Neural cell (in vitro differentiated cells): ENCODE results near the gene ZNF407. TPM values are rescaled to one million over a fixed set of nuclear protein-coding genes. Genes with fewer than 3 reads are reported as not detected.

Source experiments
- H2AFZ ChIP-seq: fragments of 200-600, 300-800 bp; sonication (generic), shearing (Covaris generic); 2 replicates; pipeline ENCODE4 v1.6.0; 2014; ENCODE audit warnings: low read depth, mild to moderate bottlenecking, antibody characterized with exemption, low read length, moderate library complexity
- H3F3A ChIP-seq: fragments of 200-600 bp; shearing (Covaris generic); 2 replicates; pipeline ENCODE4 v1.6.1; 2016; ENCODE audit warnings: mild to moderate bottlenecking, moderate library complexity, mixed read lengths, antibody characterized with exemption, low read length; ENCODE audit not compliant: insufficient read depth, poor library complexity, severe bottlenecking
- H3K27ac ChIP-seq: fragments of 200-600, 300-800 bp; sonication (generic), shearing (Covaris generic); 2 replicates; pipeline ENCODE4 v1.5.1; 2014; ENCODE audit warnings: mild to moderate bottlenecking, low read length, moderate library complexity
- H3K27me3 ChIP-seq: fragments of 300-800, 200-600 bp; sonication (generic), shearing (Covaris generic); 2 replicates; pipeline ENCODE4 v1.6.0; 2014; ENCODE audit warnings: mild to moderate bottlenecking, low read depth, low read length, moderate library complexity; ENCODE audit not compliant: insufficient read depth
- H3K36me3 ChIP-seq: fragments of 300-800, 200-600 bp; sonication (generic), shearing (Covaris generic); 2 replicates; pipeline ENCODE4 v1.5.1; 2014; ENCODE audit warnings: mild to moderate bottlenecking, antibody characterized with exemption, low read length, moderate library complexity; ENCODE audit not compliant: insufficient read depth
- H3K4me2 ChIP-seq: fragments of 300-800, 200-600 bp; sonication (generic), shearing (Covaris generic); 2 replicates; pipeline ENCODE4 v1.6.0; 2014; ENCODE audit warnings: mild to moderate bottlenecking, low read length
- H3K4me3 ChIP-seq: fragments of 300-800, 200-600 bp; sonication (generic), shearing (Covaris generic); 2 replicates; pipeline ENCODE4 v1.5.1; 2014; ENCODE audit warnings: mild to moderate bottlenecking, low read length, moderate library complexity
- H3K79me2 ChIP-seq: fragments of 200-600 bp; shearing (Covaris generic); replicated peaks from 2 replicates; pipeline ENCODE4 v1.6.0; 2014; ENCODE audit warnings: mild to moderate bottlenecking, low read length, moderate library complexity; ENCODE audit not compliant: insufficient read depth
- H3K9ac ChIP-seq: fragments of 300-800, 200-600 bp; sonication (generic), shearing (Covaris generic); 2 replicates; pipeline ENCODE4 v1.6.1; 2016; ENCODE audit warnings: mild to moderate bottlenecking, low read length, mixed read lengths
- H3K9me2 ChIP-seq: fragments of 200-600 bp; shearing (Covaris generic); 2 replicates; pipeline ENCODE4 v1.6.1; 2016; ENCODE audit warnings: mild to moderate bottlenecking, low read length, mixed read lengths; ENCODE audit not compliant: insufficient read depth
- H3K9me3 ChIP-seq: fragments of 200-600, 300-800 bp; sonication (generic), shearing (Covaris generic); 2 replicates; pipeline ENCODE4 v1.6.1; 2016; ENCODE audit warnings: mild to moderate bottlenecking, mixed run types, low read length, moderate library complexity, mixed read lengths
- H4K20me1 ChIP-seq: fragments of 200-600 bp; shearing (Covaris generic); 2 replicates; pipeline ENCODE4 v1.6.1; 2016; ENCODE audit warnings: mild to moderate bottlenecking, mixed run types; ENCODE audit not compliant: insufficient read depth
- EP300 ChIP-seq: fragments of 450-650 bp; conservative IDR thresholded peaks from 2 replicates; pipeline ENCODE4 v1.6.1; 2014; ENCODE audit warnings: antibody characterized with exemption, mild to moderate bottlenecking, moderate library complexity; ENCODE audit not compliant: poor library complexity, severe bottlenecking
- EZH2 ChIP-seq: fragments of 200-600, 300-800 bp; shearing (Covaris generic), sonication (generic); IDR thresholded peaks from 2 replicates; pipeline ENCODE4 v1.6.1; 2014; ENCODE audit warnings: antibody characterized with exemption, low read length, borderline replicate concordance, mild to moderate bottlenecking; ENCODE audit not compliant: insufficient read depth, poor library complexity, severe bottlenecking
- MXI1 ChIP-seq: fragments of 450-650 bp; conservative IDR thresholded peaks from 2 replicates; pipeline ENCODE4 v1.6.1; 2014; ENCODE audit warnings: antibody characterized with exemption, mild to moderate bottlenecking; ENCODE audit not compliant: poor library complexity, severe bottlenecking
- POLR2AphosphoS5 ChIP-seq: IDR thresholded peaks from 2 replicates; pipeline ENCODE4 v1.6.1; 2012
- RAD21 ChIP-seq: fragments of 450-650 bp; conservative IDR thresholded peaks from 2 replicates; pipeline ENCODE4 v1.6.1; 2014; ENCODE audit warnings: antibody characterized with exemption, mild to moderate bottlenecking, moderate library complexity
- SMC3 ChIP-seq: fragments of 450-650 bp; conservative IDR thresholded peaks from 2 replicates; pipeline ENCODE4 v1.6.1; 2014; ENCODE audit warnings: antibody characterized with exemption, mild to moderate bottlenecking, moderate library complexity; ENCODE audit not compliant: poor library complexity
- TAF1 ChIP-seq: IDR thresholded peaks from 2 replicates; pipeline ENCODE4 v1.6.1; 2012; ENCODE audit warnings: low read depth
- polyA plus RNA-seq: library from polyadenylated mRNA; depleted of rRNA; stranded (reverse); fragments of >200 nt; gene quantifications from 2 replicates; pipeline ENCODE4 v1.2.3, GENCODE V29; 2014
- TF ChIP-seq, protein P1 (sequence below): IDR thresholded peaks from 2 replicates; pipeline ENCODE4 v1.6.1; 2012; ENCODE audit warnings: borderline replicate concordance
- TF ChIP-seq, protein P2 (sequence below): fragments of 450-650 bp; IDR thresholded peaks from 2 replicates; pipeline ENCODE4 v1.5.1; 2014; ENCODE audit warnings: antibody characterized with exemption, mild to moderate bottlenecking, moderate library complexity; ENCODE audit not compliant: poor library complexity, severe bottlenecking

ZNF407 gene
- polyA plus RNA-seq, 1 donor from 2014 or later, result 2.9 TPM

DNA sequence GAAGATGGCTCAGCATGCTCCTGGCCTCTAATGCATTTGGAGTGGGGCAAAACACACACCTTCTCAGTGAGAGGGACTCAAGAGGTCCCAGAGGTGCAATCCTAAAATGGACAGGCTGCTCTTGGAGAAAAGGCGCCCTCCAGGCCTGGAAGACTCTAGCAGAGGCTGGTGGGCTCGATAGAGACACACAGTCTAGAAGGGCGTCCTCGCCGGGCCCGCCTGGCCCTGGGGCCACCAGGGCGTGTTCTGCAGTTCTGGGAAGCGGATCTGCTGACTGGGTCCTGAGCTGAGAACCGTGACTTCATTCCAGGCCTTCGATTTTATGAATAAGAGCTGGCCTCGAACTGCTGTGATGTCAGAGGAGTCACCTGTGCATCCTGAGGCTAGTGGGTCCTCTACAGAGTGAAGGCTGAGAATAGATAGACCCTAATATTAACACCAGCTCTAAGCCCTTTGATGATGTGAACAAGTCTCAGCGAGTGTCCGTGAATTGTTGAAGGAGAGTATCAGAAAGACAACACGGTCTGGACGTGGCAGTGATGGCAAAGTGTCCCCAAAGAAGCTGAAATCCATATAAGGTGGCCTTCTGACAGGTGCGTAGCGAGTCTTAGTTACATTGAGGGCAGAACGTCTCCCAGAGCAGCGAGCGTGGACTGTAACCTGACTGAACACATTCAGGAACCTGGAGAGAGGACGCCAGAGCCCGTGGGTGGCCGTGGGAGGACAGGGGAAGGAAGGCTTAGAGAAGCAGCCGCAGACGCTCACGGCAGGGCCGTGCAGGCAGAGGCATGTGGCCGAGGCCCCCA lies 474.4 kb downstream of the ZNF407 start:
- no peak overlapping the region for H3K4me2 ChIP-seq
- no peak overlapping the region for H3K9ac ChIP-seq
- H3K9me2 ChIP-seq, result no peaks in the 10 kb centered on the region
- H3K27me3 ChIP-seq, result no peaks in the 10 kb centered on the region
- no peak overlapping the region for H3K4me3 ChIP-seq
- no peaks in the 10 kb centered on the region for H3K36me3 ChIP-seq
- H3F3A ChIP-seq, result no peaks in the 10 kb centered on the region
- H3K27ac ChIP-seq, result no peak overlapping the region
- H4K20me1 ChIP-seq, result no peaks in the 10 kb centered on the region
- H3K79me2 ChIP-seq, result no peaks in the 10 kb centered on the region
- no peaks in the 10 kb centered on the region for H3K9me3 ChIP-seq
- TF ChIP-seq EZH2 (no peak), POLR2AphosphoS5 (no peak), MXI1 (no peak), RAD21 (no peak), SMC3 (no peak), EP300 (no peak), TAF1 (no peak)
- TF ChIP-seq, protein P1, sequence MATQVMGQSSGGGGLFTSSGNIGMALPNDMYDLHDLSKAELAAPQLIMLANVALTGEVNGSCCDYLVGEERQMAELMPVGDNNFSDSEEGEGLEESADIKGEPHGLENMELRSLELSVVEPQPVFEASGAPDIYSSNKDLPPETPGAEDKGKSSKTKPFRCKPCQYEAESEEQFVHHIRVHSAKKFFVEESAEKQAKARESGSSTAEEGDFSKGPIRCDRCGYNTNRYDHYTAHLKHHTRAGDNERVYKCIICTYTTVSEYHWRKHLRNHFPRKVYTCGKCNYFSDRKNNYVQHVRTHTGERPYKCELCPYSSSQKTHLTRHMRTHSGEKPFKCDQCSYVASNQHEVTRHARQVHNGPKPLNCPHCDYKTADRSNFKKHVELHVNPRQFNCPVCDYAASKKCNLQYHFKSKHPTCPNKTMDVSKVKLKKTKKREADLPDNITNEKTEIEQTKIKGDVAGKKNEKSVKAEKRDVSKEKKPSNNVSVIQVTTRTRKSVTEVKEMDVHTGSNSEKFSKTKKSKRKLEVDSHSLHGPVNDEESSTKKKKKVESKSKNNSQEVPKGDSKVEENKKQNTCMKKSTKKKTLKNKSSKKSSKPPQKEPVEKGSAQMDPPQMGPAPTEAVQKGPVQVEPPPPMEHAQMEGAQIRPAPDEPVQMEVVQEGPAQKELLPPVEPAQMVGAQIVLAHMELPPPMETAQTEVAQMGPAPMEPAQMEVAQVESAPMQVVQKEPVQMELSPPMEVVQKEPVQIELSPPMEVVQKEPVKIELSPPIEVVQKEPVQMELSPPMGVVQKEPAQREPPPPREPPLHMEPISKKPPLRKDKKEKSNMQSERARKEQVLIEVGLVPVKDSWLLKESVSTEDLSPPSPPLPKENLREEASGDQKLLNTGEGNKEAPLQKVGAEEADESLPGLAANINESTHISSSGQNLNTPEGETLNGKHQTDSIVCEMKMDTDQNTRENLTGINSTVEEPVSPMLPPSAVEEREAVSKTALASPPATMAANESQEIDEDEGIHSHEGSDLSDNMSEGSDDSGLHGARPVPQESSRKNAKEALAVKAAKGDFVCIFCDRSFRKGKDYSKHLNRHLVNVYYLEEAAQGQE, result no peak
- TF ChIP-seq, protein P2, sequence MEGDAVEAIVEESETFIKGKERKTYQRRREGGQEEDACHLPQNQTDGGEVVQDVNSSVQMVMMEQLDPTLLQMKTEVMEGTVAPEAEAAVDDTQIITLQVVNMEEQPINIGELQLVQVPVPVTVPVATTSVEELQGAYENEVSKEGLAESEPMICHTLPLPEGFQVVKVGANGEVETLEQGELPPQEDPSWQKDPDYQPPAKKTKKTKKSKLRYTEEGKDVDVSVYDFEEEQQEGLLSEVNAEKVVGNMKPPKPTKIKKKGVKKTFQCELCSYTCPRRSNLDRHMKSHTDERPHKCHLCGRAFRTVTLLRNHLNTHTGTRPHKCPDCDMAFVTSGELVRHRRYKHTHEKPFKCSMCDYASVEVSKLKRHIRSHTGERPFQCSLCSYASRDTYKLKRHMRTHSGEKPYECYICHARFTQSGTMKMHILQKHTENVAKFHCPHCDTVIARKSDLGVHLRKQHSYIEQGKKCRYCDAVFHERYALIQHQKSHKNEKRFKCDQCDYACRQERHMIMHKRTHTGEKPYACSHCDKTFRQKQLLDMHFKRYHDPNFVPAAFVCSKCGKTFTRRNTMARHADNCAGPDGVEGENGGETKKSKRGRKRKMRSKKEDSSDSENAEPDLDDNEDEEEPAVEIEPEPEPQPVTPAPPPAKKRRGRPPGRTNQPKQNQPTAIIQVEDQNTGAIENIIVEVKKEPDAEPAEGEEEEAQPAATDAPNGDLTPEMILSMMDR, result no peak
- H2AFZ ChIP-seq, result no peak overlapping the region

DNA sequence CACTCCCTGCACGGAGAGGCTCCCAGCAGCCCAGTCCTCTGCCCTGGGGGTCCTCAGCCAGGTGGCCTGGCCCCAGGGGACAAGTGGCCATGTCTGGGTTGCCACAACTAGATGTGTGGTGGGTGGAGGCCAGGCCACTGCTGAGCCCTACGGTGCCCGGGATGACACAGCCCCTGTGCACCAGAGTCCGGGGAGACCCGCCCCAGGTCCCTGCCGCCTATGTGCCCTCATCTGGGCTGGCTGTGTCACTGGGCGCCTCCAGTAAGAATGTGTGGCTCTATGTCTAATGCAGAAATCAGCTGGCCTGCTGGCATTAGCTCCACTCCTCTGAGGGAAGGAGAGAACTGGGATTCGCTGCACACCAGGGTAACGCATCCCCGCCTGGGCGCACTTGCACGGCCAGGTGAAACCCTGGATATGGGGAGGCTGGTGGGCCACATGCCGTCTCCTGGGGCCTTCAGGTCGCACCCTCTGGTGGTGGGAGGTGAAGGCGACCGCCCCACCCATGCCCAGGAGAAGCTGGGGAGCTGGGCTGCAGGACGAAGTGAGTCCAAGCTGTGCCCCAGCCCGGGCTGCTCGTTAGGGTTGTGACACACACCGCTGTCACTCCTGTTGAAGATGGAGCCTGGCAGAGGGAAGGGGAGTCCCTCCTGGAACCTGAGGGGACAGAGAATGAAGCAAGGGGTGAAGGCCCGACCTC lies 475.2 kb downstream of the ZNF407 start:
- H3K79me2 ChIP-seq, result no peaks in the 10 kb centered on the region
- no peaks in the 10 kb centered on the region for H3F3A ChIP-seq
- no peaks in the 10 kb centered on the region for H3K36me3 ChIP-seq

More for the DNA sequence above, 475.2 kb downstream of the ZNF407 start:
- TF ChIP-seq RAD21, result no peak
- TF ChIP-seq MXI1, result no peak
- TF ChIP-seq, protein P1, result no peak
- no peak for TF ChIP-seq EZH2
- no peak for TF ChIP-seq TAF1
- TF ChIP-seq SMC3, result no peak
- Histone ChIP-seq H4K20me1 (no peaks in the 10 kb centered on the region), H2AFZ (no peak overlapping the region), H3K9ac (no peak overlapping the region), H3K9me2 (no peaks in the 10 kb centered on the region), H3K9me3 (no peaks in the 10 kb centered on the region), H3K4me2 (no peak overlapping the region), H3K27ac (no peak overlapping the region), H3K27me3 (no peaks in the 10 kb centered on the region), H3K4me3 (no peak overlapping the region)
